Memory B cell (primary cell): Measurements from ENCODE around the gene MYOM3.

Experiments
- ATAC-seq: fragments of 150-1000 bp; cut with Tn5 transposase; 2 replicates; pipeline ENCODE4 v1.10.0; 2021; ENCODE audit warnings: low read depth, mild to moderate bottlenecking, moderate library complexity
- DNase-seq, 2 donors: peaks; one replicate each; pipeline ENCODE4 v3.0.0; 2022; ENCODE audit warnings: low spot score in 2 of 2
- H3K27ac Mint-ChIP-seq: one replicate; pipeline ENCODE4 v1.8.0; 2022; ENCODE audit warnings: mild to moderate bottlenecking, moderate library complexity, mixed read lengths
- H3K27me3 Mint-ChIP-seq: one replicate; pipeline ENCODE4 v1.8.0; 2022; ENCODE audit warnings: mixed read lengths
- H3K36me3 Mint-ChIP-seq: one replicate; pipeline ENCODE4 v1.8.0; 2022; ENCODE audit warnings: mild to moderate bottlenecking, mixed read lengths
- H3K4me1 Mint-ChIP-seq: one replicate; pipeline ENCODE4 v1.8.0; 2022; ENCODE audit warnings: mixed read lengths
- H3K4me3 Mint-ChIP-seq: one replicate; pipeline ENCODE4 v1.8.0; 2022; ENCODE audit warnings: mild to moderate bottlenecking, moderate library complexity, mixed read lengths
- H3K9me3 Mint-ChIP-seq: one replicate; pipeline ENCODE4 v1.8.0; 2022; ENCODE audit warnings: mixed read lengths

Gene MYOM3

GRCh38 chr1:24114753-24115152 is 2.8 kb upstream of the MYOM3 start:
- peaks cover 14% of the 10 kb centered on the region for H3K4me1 Mint-ChIP-seq
- H3K36me3 Mint-ChIP-seq, result no peaks in the 10 kb centered on the region
- H3K27ac Mint-ChIP-seq, result no peak overlapping the region
- H3K4me3 Mint-ChIP-seq, result no peak overlapping the region
- H3K9me3 Mint-ChIP-seq, result no peaks in the 10 kb centered on the region
- no peak for DNase-seq
- no peak for ATAC-seq
- peaks cover 22% of the 10 kb centered on the region for H3K27me3 Mint-ChIP-seq

- Mint-ChIP-seq H3K36me3 (no peaks in the 10 kb centered on the region), H3K9me3 (no peaks in the 10 kb centered on the region), H3K27ac (no peak overlapping the region), H3K4me3 (no peak overlapping the region), H3K27me3 (peaks cover 22% of the 10 kb centered on the region), H3K4me1 (peaks cover 14% of the 10 kb centered on the region)
- no peak for ATAC-seq
- DNase-seq, result no peak
Observed at GRCh38 chr1:24113641-24114033, 1.7 kb upstream of the MYOM3 start.

DNA sequence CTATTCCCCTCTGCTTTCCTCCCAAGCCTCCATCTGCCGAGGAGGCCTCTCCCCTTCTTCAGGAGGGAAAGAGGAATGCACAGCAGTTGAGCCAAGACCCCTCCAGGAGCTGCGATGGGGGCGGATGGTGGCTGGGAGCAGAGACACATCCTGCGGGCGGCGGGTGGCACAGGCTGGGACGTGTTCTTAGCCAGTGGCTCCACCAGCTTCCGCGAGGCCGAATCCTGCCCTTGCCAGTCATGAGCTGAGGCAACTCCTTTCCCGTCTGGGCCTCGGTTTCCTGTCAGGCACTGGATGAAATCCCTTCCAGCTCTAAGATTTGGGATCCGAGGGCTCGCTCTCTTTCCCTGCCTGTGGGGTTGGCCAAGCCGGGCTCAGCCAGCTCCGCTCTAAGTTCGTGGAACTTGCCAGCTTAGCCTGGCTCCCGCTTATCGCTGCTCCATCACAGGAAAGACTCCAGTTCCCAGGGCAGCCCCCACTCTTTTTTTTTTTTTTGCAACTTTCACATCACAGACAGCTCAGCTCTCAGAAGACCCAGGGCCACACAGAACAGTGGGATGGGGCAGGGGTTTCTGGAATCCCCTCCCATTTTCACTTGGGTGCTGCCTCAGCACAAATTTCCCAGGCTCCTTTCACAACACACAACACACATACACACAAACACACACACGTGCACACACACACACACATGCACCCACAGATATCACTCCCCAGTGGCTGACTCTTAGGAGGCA is 506 bp downstream of the MYOM3 start:
- Mint-ChIP-seq H3K27ac (no peak overlapping the region), H3K36me3 (no peaks in the 10 kb centered on the region), H3K27me3 (peaks cover 11% of the 10 kb centered on the region), H3K9me3 (no peaks in the 10 kb centered on the region), H3K4me3 (no peak overlapping the region), H3K4me1 (peaks cover 14% of the 10 kb centered on the region)
- ATAC-seq (no peak), DNase-seq (no peak)

GRCh38 chr1:24110642-24111261 is 1.2 kb downstream of the MYOM3 start:
- DNase-seq (no peak), ATAC-seq (no peak)
- Mint-ChIP-seq H3K4me3 (no peak overlapping the region), H3K27ac (no peak overlapping the region), H3K9me3 (no peaks in the 10 kb centered on the region), H3K36me3 (no peaks in the 10 kb centered on the region), H3K27me3 (peaks cover 8% of the 10 kb centered on the region), H3K4me1 (peaks cover 14% of the 10 kb centered on the region)

DNA sequence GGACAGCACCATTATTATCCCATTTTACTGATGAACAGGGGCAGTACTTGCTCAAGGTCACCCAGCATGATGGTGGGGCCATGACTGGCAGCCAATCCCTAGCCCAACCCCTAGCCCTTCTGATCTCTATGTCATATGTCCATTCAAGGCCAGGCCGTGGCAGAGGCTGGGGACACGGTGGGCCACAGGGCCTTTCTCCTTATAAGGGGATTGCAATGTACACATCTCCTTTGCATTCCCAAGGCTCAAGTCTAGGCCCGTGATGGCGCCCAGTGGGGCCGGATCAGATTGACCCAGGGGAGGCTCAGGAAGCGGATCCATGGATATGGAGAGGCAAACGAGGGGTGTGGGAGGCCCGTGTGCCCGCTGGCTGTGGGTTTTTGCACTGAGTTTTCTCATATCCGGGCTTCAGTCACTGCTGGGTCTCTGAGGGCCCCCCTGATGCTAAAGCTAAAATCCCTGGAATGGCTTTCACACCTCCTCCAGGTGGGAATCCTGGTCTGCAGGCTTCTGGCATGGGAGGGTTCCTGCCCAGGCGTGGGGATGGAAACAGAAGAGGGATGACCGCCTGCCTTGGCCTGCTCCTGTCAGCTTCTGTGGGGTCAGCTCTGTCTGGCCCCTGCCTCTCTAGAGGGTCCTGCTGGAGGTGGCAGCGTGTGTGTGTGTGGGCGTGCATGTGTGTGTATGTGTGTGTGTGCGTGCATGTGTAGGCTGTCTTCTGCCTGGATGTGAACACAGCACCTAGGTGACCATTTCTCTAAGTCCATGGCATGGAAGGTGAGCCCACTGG is 2.1 kb downstream of the MYOM3 start:
- Mint-ChIP-seq H3K9me3 (no peaks in the 10 kb centered on the region), H3K36me3 (no peaks in the 10 kb centered on the region), H3K27ac (no peak overlapping the region), H3K27me3 (peaks cover 8% of the 10 kb centered on the region), H3K4me1 (peaks cover 14% of the 10 kb centered on the region), H3K4me3 (no peak overlapping the region)
- ATAC-seq (no peak), DNase-seq (no peak)

GRCh38 chr1:24109166-24109483 is 2.8 kb downstream of the MYOM3 start:
- Mint-ChIP-seq H3K9me3 (no peaks in the 10 kb centered on the region), H3K27ac (no peak overlapping the region), H3K27me3 (peaks cover 8% of the 10 kb centered on the region), H3K4me3 (no peak overlapping the region), H3K4me1 (peaks cover 14% of the 10 kb centered on the region), H3K36me3 (no peaks in the 10 kb centered on the region)
- ATAC-seq (no peak), DNase-seq (no peak)

DNA sequence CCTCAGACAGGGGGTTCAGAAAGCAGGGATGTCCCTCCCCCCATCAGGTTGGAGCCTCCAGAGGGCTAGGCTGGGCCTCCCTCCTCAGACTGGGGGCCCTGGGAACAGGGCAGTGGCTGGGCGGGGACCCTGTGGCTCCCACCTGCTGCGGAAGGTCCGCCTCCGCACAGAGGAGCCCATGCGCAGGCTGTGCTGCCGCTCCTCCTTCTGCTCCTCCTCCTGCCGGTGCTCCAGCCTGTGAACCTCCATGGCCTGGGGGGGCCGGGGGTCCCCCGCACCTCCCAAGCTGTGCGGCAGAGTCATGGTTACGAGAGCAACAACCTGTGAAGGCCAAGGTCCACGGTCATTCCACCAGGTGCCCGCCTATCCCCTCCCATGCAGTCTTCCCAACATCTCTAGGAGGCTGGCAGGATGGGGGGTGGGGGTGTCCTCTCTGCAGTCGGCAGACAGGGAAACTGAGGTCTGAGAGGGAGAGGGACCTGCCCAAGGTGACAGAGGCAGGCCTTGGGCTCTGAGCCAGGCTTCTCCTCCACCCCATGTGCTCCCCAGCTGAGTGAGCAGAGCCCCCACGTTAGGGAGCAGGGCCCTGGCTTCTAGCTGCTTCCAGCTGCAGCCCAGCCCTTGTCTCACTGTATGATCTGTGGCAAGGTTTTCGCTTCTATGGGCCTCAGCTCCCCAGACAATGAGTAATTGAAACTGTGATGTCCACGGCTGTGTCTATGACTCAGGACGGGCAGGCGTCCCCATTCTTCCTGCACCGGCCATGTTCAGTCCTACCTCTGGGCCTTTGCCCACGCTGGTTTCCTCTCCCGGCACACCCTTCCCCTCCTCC is 3.4 kb downstream of the MYOM3 start:
- ATAC-seq, result no peak
- no peak overlapping the region for H3K27ac Mint-ChIP-seq

DNA sequence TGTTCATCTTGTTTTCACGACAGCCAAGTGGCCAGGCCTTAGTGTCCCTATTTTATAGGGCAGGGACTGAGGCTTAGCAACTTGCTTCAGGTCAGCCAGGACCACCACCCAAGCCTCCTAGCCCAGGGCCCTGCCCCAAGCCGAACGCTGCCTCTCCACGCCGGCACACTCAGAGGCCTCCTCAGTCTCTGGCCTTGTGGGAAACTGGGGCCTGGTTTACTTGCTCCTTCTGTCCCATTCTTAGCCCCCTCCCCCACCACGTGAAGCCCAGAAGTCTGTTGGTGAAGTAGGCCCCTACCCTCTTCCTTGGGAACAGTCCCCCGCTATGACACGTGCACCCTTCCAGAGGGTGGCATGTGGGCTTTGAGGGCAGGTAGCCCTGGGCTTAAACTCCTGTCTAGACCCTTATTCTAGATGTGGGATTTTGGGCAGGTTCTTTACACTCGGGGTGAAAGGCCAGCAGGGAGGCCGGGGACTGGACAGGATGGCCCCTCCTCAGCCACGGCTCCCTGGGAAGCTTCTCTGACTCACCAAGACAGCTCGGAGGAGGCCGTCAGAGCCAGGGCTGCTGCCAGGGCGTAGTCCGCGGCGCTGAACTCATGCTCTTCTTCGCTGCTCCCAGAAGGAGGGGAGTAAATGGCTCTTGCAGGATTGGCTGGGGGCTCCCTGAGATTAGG is 4.3 kb downstream of the MYOM3 start:
- no peak for DNase-seq
- H3K36me3 Mint-ChIP-seq, result no peaks in the 10 kb centered on the region
- no peak overlapping the region for H3K4me3 Mint-ChIP-seq
- H3K9me3 Mint-ChIP-seq, result no peaks in the 10 kb centered on the region
- peaks cover 4% of the 10 kb centered on the region for H3K4me1 Mint-ChIP-seq
- peak overlapping the region; percentile 15 for H3K27ac Mint-ChIP-seq
- no peaks in the 10 kb centered on the region for H3K27me3 Mint-ChIP-seq
- no peak for ATAC-seq

More for the DNA sequence above, 3.4 kb downstream of the MYOM3 start:
- H3K4me3 Mint-ChIP-seq, result no peak overlapping the region
- no peaks in the 10 kb centered on the region for H3K9me3 Mint-ChIP-seq
- peaks cover 4% of the 10 kb centered on the region for H3K27me3 Mint-ChIP-seq
- H3K4me1 Mint-ChIP-seq, result peaks cover 11% of the 10 kb centered on the region
- H3K36me3 Mint-ChIP-seq, result no peaks in the 10 kb centered on the region
- no peak for DNase-seq

GRCh38 chr1:24105368-24106160 is 6.4 kb downstream of the MYOM3 start:
- Mint-ChIP-seq H3K4me3 (no peak overlapping the region), H3K4me1 (no peaks in the 10 kb centered on the region), H3K9me3 (no peaks in the 10 kb centered on the region), H3K36me3 (no peaks in the 10 kb centered on the region), H3K27me3 (no peaks in the 10 kb centered on the region), H3K27ac (no peak overlapping the region)
- ATAC-seq, result no peak
- DNase-seq, result no peak

- Mint-ChIP-seq H3K4me1 (no peaks in the 10 kb centered on the region), H3K27me3 (no peaks in the 10 kb centered on the region), H3K27ac (no peak overlapping the region), H3K4me3 (no peak overlapping the region), H3K36me3 (no peaks in the 10 kb centered on the region), H3K9me3 (no peaks in the 10 kb centered on the region)
- ATAC-seq (no peak), DNase-seq (no peak)
Observed at GRCh38 chr1:24104854-24105253, 7.1 kb downstream of the MYOM3 start.

- H3K4me1 Mint-ChIP-seq, result no peaks in the 10 kb centered on the region
- ATAC-seq (no peak), DNase-seq (no peak)
- no peak overlapping the region for H3K4me3 Mint-ChIP-seq
- no peak overlapping the region for H3K27ac Mint-ChIP-seq
- H3K36me3 Mint-ChIP-seq, result no peaks in the 10 kb centered on the region
- no peaks in the 10 kb centered on the region for H3K27me3 Mint-ChIP-seq
- no peaks in the 10 kb centered on the region for H3K9me3 Mint-ChIP-seq
Observed at GRCh38 chr1:24103879-24104278, 8.1 kb downstream of the MYOM3 start.

GRCh38 chr1:24103408-24103807 is 8.5 kb downstream of the MYOM3 start:
- Mint-ChIP-seq H3K27ac (no peak overlapping the region), H3K4me1 (no peaks in the 10 kb centered on the region), H3K9me3 (no peaks in the 10 kb centered on the region), H3K36me3 (no peaks in the 10 kb centered on the region), H3K27me3 (no peaks in the 10 kb centered on the region), H3K4me3 (no peak overlapping the region)
- DNase-seq (no peak), ATAC-seq (no peak)

DNA sequence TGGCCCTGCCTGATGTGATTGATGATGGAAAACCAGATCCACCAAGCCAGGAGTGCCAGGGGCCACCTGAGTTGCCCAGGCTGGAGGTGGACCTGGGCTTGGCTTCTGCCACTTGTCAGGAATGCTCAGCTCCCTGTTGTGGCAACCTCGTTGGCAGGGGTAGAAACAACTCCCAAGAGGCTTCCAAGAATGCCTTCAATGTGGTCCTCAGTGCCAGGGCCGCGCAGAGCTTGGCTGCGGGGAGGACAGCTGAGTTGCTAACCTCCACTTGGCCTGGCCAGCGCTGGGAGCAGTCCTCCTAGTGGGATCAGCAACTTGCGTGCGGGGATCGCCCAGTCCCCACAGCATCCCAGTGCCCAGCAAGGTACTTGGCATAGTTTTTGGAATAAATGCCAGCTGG is 9.0 kb downstream of the MYOM3 start:
- Mint-ChIP-seq H3K27ac (no peak overlapping the region), H3K9me3 (no peaks in the 10 kb centered on the region)
- ATAC-seq, result no peak

More for the DNA sequence above, 9.0 kb downstream of the MYOM3 start:
- DNase-seq, result no peak
- Mint-ChIP-seq H3K4me1 (no peaks in the 10 kb centered on the region), H3K4me3 (no peak overlapping the region), H3K36me3 (no peaks in the 10 kb centered on the region), H3K27me3 (no peaks in the 10 kb centered on the region)
